GM21447 (cell line): ENCODE results near the gene XAB2.

Experiments used
- ATAC-seq: cut with Tn5 transposase; IDR thresholded peaks from one replicate; pipeline ENCODE4 v1.9.1; 2021; ENCODE audit not compliant: unreplicated experiment

XAB2 gene

DNA sequence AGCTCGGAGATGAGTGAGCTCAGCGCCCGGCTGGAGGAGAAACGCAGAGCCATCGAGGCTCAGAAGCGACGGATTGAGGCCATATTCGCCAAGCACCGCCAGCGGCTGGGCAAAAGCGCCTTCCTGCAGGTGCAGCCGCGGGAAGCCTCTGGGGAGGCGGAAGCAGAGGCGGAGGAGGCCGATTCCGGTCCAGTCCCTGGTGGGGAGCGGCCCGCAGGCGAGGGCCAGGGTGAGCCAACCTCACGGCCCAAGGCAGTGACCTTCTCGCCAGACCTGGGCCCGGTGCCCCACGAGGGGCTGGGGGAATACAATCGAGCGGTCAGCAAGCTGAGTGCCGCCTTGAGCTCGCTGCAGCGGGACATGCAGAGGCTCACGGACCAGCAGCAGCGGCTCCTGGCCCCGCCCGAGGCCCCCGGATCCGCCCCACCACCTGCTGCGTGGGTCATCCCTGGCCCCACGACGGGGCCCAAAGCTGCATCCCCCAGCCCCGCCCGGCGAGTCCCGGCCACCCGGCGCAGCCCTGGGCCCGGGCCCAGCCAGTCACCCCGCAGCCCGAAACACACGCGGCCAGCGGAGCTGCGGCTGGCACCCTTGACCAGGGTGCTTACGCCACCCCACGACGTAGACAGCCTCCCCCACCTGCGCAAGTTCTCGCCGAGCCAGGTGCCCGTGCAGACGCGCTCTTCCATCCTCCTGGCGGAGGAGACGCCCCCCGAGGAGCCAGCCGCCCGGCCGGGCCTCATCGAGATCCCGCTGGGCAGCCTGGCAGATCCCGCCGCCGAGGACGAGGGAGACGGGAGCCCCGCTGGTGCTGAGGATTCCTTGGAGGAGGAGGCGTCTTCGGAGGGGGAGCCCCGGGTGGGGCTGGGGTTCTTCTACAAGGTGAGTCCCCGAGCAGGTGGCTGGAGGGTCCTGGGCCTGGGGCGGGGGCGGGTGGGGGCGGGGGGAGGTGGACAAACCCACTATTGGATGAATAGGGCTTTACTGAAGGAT is 16.8 kb downstream of the XAB2 start:
- ATAC-seq: no peak

DNA sequence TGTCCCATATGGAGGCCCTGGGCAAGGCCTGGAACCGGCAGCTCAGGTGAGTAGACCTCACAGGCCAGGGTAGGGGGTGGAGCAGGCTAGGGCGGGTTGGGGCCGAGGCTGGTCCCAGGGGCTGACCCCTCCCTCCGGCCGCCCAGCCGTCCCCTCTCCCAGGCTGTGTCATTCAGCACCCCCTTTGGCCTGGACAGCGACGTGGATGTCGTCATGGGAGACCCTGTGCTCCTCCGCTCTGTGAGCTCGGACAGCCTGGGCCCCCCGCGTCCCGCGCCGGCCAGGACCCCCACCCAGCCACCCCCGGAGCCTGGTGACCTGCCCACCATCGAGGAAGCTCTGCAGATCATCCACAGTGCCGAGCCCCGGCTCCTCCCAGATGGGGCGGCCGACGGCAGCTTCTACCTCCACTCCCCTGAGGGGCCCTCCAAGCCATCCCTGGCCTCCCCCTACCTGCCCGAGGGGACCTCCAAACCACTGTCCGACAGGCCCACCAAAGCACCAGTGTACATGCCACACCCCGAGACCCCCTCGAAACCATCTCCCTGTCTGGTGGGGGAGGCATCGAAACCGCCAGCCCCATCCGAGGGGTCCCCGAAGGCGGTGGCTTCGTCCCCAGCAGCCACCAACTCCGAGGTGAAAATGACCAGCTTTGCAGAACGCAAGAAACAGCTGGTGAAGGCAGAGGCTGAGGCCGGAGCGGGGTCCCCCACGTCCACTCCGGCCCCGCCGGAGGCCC is 17.6 kb downstream of the XAB2 start:
- ATAC-seq: no peak

DNA sequence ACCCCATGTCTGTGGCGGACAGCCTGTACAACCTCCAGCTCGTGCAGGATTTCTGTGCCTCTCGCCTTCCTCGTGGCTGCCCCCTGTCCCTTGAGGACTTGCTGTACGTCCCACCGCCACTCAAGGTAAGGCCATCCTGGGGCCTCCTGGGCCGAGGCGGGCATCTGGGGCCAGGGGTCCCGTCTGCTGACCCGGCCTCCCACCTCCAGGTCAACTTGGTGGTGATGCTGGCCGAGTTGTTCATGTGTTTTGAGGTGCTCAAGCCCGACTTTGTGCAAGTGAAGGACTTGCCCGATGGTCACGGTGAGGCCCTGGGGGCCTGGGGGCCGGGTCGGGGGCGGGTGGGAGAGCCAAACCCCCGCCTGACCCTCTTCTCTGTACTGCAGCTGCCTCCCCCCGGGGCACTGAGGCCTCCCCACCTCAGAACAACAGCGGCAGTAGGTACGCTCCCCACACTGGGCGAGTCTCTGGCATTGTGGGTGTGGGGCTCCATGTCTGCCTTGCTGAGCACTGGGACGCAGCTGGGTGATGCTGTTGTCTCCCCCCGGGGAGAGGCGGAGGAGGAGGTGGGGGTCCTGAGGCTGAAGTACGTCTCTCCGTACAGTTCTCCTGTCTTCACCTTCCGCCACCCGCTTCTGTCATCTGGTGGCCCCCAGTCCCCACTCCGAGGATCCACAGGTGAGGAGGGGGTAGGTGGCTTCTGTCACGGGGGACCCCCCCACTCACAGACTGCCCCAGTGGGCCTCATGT is 18.7 kb downstream of the XAB2 start:
- no peak for ATAC-seq

DNA sequence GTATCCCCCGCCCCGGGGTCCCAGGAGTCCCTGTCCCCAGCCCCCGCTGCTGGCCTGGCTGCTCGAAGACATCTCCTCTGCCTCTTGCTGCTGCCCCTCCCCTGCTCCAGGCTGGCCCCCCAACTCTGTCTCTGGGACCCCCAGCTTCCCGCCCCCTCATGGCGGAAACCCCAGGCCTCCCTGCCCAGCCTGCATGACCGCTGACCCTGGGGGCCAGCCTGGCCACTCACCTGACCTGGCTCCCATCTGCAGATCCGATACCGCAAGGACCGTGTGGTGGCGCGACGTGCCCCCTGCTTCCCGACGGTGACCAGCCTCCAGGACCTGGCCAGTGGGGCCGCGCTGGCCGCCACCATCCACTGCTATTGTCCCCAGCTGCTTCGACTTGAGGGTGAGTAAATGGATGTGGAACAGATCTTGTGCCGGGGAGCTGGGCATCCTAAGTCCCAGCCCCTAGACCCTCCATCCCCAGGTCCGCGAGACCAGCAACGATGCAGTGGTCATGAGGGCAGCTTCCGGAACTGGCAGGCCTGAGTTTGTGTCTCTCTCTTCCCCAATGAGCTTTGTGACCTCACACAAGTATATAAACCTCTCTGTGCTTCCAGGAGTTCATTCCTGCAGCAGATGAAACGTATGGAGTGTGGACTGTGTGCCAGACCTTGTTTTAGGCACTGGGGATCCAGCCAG is 21.3 kb downstream of the XAB2 start:
- no peak for ATAC-seq

DNA sequence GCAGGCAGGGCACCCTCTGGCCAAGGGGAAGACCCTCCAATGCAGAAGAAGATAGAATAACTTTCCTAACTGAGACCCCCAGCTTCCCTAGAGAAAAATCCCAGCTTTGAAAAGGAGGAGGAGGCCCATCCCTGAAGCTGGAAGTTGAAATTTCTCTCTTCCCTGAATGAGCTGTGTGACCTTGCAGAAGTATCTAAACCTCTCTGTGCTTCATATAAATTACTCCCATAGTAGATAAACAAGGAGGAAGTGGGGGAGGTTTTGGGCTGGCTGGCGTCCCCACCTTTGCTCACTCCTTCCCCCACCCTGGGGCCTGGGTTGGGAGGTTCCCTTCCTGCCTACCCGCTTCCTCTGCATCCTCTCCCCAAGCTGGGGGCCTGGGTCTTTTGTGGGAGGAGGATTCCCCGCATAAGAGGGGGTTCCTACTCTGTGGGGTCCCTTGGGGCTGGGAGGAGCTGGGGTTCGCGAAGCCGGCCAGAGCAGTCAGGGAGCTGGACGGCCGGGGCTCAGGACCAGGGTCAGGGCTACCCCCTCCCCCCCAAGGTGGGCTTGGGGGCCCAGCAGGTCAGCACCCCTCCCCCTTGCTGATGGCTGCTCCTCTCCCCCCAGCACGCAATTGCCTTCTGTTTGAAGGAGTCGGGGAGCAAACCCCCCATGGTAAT is 22.0 kb downstream of the XAB2 start:
- no peak for ATAC-seq

DNA sequence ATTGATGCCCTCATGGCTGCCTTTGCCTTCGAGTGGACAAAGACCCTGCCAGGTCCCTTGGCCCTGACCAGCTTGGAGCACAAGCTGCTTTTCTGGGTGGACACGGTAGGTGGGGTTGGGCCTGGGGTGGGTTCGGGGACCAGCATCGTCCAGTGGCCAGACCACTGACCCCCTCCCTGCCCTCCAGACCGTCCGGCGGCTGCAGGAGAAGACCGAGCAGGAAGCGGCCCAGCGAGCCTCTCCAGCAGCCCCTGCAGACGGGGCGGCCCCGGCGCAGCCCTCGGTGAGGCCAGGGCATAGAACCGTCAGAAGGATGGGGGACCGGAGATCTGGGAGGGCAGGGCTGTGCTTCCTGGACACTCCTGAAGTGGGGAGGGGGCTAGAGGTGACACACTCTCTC is 23.1 kb downstream of the XAB2 start:
- ATAC-seq: no peak

DNA sequence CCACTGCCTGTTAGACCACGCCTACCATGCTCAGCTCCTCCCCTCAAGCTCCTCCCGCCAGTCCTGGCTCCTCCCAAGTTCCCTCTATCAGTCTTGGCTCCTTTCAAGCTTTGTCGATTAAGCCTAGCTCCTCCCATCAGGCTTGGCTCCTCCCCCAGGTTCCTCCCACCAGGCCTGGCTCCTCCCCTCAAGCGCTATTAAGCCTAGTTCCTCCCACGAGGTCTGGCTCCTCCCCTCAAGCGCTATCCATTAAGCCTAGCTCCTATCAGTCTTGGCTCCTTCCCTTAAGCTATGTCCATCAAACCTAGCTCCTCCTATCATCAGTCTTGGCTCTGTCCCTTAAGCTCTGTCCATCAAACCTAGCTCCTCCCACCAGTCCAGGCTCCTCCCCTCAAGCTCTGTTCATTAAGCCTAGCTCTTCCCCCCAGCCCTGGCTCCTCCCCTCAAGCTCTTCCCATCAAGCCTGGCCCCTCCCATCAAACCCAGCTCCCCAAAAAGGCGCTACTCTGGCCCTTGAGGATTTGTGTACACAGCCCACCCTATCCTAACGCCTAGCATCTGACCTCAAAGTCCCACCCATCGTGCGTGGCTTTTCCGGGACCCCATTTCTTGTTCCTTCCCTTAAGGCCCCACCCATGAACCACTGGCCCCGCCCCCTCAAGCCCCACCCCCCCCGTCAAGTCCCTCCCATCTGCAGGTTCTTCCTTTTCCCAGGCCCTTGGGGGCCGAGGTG is 23.7 kb downstream of the XAB2 start:
- no peak for ATAC-seq

DNA sequence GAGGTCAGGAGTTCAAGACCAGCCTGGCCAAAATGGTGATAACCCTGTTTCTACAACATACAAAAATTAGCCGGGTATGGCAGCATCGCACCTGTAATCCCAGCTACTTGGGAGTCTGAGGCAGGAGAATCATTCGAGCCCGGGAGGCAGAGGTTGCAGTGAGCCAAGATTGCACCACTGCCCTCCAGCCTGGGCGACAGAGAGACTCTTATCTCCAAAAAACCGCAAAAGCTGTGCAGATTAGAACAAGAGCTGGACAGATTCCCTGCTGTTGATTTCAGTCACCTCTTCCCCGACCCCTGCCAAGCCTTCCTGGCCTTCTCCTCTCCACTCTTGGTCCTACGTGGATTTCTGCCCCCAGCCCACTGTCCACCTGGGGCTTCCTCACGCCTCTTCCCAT is 25.4 kb downstream of the XAB2 start:
- ATAC-seq: no peak

DNA sequence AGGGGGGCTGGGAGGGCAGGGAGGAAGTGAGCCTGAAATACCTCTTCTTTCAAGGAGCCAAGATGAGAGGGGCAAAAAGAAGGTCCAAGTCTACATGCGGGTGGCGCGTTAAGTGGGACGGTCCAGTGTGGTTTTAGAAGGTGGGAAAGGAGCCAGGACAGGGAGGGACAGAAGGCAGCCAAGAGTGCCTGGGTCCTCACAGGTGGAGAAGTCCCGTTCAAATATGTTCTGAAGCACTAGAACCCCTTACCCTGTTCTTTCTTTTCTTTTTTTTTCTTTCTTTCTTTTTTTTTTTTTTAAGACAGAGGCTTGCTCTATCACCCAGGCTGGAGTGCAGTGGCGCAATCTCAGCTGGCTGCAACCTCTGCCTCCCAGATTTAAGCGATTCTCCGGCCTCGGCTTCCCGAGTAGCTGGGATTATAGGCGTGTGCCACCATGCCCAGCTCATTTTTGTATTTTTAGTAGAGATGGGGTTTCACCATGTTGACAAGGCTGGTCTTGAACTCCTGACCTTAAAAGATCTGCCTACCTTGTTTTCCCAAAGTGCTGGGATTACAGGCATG is 26.3 kb downstream of the XAB2 start:
- ATAC-seq: no peak

DNA sequence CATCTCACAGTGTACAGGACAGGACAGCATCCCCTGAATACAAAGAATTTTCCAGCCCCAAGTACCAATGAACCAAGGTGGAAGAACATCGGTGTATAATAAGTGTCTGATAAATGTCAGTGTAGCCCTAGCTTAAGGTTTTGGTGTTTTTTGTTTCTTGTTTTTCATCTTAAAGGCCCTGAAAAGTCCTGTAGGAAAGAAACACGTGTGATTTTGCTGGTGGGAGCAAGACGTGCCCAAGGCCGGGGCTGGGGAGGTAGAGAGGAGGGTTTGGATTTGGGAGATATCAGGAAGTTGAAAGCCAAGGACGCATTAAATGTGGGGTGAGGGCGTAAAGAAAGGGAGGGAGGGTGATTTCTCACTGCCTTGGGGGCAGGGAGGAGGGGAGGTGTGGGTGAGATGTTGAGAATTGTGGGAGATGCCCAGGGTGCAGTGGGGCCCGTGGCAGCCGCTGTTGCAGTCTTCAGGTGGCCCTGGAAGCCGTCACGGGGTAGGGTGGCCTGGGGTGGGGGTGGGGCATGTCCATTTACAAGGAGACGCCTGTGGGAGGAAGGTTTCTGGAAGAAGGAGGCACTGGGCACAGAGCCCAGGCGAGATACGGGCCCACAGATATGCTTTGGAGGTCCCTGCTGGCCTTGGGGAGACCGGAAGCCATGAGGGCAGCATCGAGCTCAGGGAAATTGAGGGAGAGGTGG is 27.0 kb downstream of the XAB2 start:
- no peak for ATAC-seq

DNA sequence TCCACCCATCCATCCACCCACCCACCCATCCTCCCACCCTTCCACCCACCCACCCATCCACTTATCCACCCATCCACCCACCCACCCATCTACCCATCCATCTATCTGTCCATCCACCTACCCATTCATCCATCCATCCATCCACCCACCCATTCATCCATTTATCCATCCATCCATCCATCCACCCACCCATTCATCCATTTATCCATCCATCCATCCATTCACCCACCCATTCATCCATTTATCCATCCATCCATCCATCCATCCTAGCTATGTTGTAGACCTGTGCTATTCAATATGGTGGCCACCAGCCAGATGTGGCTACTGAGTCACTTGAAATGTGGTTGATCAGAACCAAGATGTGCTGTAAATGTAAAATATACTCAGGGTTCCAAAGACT is 28.6 kb downstream of the XAB2 start:
- no peak for ATAC-seq

DNA sequence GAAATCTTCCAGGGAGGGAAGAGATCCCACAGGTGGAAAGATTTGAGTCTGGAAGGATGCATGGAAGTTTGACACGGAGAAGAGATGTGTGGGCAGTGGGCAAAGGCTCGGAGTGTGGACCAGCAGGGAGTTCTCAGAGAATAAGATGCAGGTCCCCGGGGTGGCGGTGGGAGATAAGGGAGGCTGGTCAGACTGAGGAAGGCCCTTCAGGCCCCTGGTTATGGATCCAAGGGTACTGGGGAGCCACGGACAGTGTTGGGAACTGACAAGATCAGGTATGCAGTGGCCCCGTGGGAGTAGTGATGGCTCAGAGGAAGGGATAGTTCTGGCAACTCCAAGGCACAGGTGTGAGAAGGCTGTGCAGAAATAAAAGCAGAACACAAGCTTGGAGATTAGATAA is 31.2 kb downstream of the XAB2 start:
- no peak for ATAC-seq

DNA sequence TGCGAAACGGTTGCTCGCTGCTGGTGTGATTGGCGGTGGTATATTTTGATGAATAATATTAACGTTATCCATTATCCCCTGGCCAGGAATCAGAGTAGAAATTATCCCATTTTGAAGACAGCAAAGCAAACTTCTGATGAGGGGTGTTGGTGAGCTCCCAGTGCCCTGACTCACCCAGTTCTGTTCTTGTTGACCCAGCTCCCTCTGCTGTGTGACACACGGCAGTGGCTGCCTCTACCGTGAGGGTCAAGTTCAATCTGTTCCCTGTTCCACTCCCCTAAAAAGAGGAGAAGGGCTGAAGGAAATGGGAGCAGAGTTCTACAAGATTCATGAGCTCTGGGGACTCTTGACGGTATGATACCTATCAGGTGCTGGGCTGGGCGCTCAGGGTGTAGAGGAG is 31.7 kb downstream of the XAB2 start:
- no peak for ATAC-seq

DNA sequence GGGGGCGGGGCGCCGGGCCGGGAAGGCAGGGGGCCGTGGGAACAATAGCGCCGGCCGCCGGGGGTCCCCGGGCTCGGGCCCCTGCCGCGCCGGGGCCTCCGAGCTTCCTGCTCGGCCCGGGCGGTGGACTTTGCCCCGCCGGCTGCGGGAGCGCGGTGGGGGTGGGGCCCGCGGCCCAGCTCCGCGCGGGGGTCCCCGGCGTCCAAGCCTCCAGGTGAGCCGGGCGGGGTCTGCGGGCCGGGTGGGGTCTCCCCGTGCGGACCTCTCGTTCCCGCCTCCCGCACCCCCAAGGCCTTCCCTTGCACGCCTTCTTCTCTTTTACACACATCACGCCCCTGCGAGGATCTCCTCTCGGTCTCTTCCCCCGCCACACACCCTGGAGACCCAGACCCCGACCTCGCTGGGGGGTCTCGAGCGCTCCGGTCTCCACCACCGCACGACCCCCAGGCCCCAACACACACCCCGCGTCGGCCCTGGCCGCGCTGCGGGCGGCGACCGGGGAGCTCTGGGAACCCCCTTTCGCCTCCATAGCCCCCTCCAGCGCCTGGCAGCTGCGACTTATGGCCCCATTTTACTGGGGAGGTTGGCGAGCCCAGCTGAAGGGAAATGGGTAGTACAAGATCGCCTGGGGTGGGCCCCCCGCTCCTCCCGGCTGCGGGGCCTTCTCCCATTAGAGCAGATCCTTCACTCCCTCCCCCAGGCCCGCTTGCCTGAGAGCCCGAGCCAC is 33.0 kb downstream of the XAB2 start:
- ATAC-seq: no peak

DNA sequence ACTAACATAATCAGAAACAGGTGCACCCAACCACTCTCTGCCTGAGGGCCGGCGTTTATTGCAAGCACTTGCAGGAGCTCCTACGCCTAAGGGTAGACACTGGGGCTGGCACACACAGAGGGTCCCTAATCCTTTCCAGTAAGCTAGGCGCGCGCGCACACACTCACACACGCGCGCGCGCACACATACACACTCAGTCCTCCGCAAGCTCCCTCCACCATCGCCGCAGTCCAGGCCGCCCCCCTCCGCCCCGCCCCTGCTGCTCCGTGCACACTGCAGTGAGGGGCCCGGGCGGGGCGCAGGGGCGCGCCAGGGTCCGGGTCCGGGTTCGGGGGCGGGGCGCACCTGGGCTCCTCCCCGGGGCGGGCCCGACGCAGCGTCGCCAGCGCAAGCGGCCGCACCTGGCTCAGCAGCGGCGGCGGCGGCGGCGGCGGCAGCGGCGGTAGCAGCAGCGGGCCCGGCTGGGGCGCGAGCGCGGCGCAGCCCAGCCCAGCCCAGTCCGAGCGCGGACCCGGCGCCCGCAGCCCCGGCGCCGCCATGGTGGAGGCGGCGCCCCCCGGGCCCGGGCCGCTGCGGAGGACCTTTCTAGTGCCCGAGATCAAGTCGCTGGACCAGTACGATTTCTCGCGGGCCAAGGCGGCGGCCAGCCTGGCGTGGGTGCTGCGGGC is 33.7 kb downstream of the XAB2 start, which contains the start of gene CAMSAP3:
Gene CAMSAP3, plus strand, starts transcription at position 398 of the 668 bp plus-strand sequence. Its CDS starts 140 bp downstream, at position 538.
- no peak for ATAC-seq

DNA sequence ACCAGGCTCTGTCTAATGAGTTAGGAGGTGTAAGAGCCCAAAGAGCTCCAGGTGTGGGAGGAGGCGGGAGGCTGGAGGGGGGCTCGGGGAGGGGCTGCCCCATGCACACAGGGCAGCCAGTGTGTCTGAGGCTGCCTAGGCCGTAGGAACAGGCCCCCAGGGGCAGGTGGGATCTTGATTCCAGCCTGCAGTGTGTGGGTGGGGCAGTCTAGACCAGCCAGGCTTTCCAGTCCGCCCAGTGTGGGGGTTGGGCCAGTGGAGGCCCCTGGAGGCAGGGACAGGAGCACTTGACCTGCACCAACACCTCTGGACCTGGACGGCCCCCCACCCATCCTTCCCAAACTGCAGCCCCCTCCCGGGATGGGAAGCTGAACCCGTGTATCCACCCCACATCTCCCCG is 39.1 kb downstream of the XAB2 start:
- no peak for ATAC-seq

DNA sequence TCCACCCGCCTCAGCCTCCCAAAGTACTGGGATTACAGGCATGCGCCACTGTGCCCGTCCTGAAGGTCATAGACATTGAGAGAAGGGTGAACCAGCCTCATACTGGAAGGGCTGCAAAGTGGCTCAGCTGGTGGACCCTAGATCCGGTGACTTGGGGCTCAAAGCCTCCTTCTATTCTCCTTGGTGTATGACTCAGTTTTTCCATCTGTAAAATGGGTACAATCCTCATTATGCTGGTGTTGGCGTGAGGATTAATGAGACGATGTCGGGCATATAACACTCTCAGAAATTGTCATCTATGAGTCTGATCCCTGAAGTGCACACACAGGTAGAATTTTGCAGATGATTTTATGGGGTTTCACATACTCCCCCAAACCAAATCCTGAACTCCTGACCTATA is 39.5 kb downstream of the XAB2 start:
- ATAC-seq: no peak
